Astrocyte (in vitro differentiated cells and primary cell): Measurements from ENCODE around the gene MED27. TPM values are rescaled to one million over a fixed set of nuclear protein-coding genes. Genes with fewer than 3 reads are reported as not detected.

Experiments used
- total RNA-seq: library from RNA; stranded (reverse); gene quantifications from 2 replicates; pipeline ENCODE4 v1.2.1, GENCODE V29; 2021

MED27 gene
- total RNA-seq, 1 donor from 2014 or later: 26.9 TPM

Other genes with a start within 250 kb of the MED27 start
- gene NTNG2, start 82.2 kb upstream of the MED27 start, total RNA-seq: 2.4 and 2.5 TPM in 2 replicates